H9 (cell line): ENCODE results near the gene ITGB6. TPM values are rescaled to one million over a fixed set of nuclear protein-coding genes. Genes with fewer than 3 reads are reported as not detected.

ENCODE experiments used
- DNase-seq: peaks from one replicate; pipeline ENCODE4 v3.0.0-alpha.2; 2017
- H2AFZ ChIP-seq: one replicate; pipeline ENCODE4 v1.6.1; 2013; ENCODE audit warnings: mild to moderate bottlenecking, low read length, control low read depth, moderate library complexity
- H2AK5ac ChIP-seq: 2 replicates; pipeline ENCODE4 v1.6.1; 2013; ENCODE audit warnings: low read length, control low read depth, mixed read lengths; ENCODE audit not compliant: insufficient read length
- H2BK120ac ChIP-seq: one replicate; pipeline ENCODE4 v1.6.1; 2013; ENCODE audit warnings: low read depth, mild to moderate bottlenecking, low read length, control low read depth, inconsistent platforms; ENCODE audit not compliant: poor library complexity, severe bottlenecking
- H2BK12ac ChIP-seq: 2 replicates; pipeline ENCODE4 v1.6.1; 2013; ENCODE audit warnings: low read length, control low read depth, mixed read lengths, low read depth; ENCODE audit not compliant: insufficient read length
- H2BK15ac ChIP-seq: 2 replicates; pipeline ENCODE4 v1.6.1; 2013; ENCODE audit warnings: low read depth, low read length, control low read depth
- H2BK20ac ChIP-seq: one replicate; pipeline ENCODE4 v1.6.1; 2013; ENCODE audit warnings: low read depth, mild to moderate bottlenecking, low read length, control low read depth, inconsistent platforms; ENCODE audit not compliant: poor library complexity, severe bottlenecking
- H2BK5ac ChIP-seq: 2 replicates; pipeline ENCODE4 v1.6.1; 2013; ENCODE audit warnings: low read length, control low read depth, mixed read lengths; ENCODE audit not compliant: insufficient read length
- H3K14ac ChIP-seq: 2 replicates; pipeline ENCODE4 v1.6.1; 2013; ENCODE audit warnings: low read length, control low read depth; ENCODE audit not compliant: insufficient read depth
- H3K18ac ChIP-seq: 2 replicates; pipeline ENCODE4 v1.6.1; 2013; ENCODE audit warnings: low read depth, mild to moderate bottlenecking, mixed read lengths, low read length, control low read depth; ENCODE audit not compliant: insufficient read length
- H3K23ac ChIP-seq: 2 replicates; pipeline ENCODE4 v1.6.1; 2013; ENCODE audit warnings: low read length, control low read depth, mixed read lengths, low read depth; ENCODE audit not compliant: insufficient read length
- H3K23me2 ChIP-seq: 2 replicates; pipeline ENCODE4 v1.6.1; 2013; ENCODE audit warnings: low read depth, mild to moderate bottlenecking, mixed read lengths, low read length, control low read depth; ENCODE audit not compliant: insufficient read length, poor library complexity, severe bottlenecking
- H3K27ac ChIP-seq: 2 replicates; pipeline ENCODE4 v1.5.1; 2013; ENCODE audit warnings: low read length, control low read depth, mixed read lengths, low read depth; ENCODE audit not compliant: insufficient read length
- H3K27me3 ChIP-seq: 2 replicates; pipeline ENCODE4 v1.6.1; 2013; ENCODE audit warnings: low read length, control low read depth, inconsistent platforms; ENCODE audit not compliant: insufficient read depth
- H3K4ac ChIP-seq: 2 replicates; pipeline ENCODE4 v1.6.1; 2013; ENCODE audit warnings: low read depth, mild to moderate bottlenecking, control low read depth, inconsistent platforms, low read length, moderate library complexity
- H3K4me1 ChIP-seq: 2 replicates; pipeline ENCODE4 v1.6.1; 2013; ENCODE audit warnings: low read length, control low read depth, inconsistent platforms; ENCODE audit not compliant: insufficient read depth
- H3K4me2 ChIP-seq: 2 replicates; pipeline ENCODE4 v1.6.1; 2013; ENCODE audit warnings: low read length, control low read depth, mixed read lengths; ENCODE audit not compliant: insufficient read length, insufficient read depth
- H3K56ac ChIP-seq: 2 replicates; pipeline ENCODE4 v1.6.1; 2013; ENCODE audit warnings: low read depth, mild to moderate bottlenecking, mixed read lengths, low read length, control low read depth; ENCODE audit not compliant: insufficient read length
- H3K79me1 ChIP-seq: 2 replicates; pipeline ENCODE4 v1.6.1; 2013; ENCODE audit warnings: low read depth, mild to moderate bottlenecking, moderate library complexity, low read length, control low read depth, inconsistent platforms; ENCODE audit not compliant: insufficient read depth, poor library complexity, severe bottlenecking
- H3K79me2 ChIP-seq: 2 replicates; pipeline ENCODE4 v1.6.1; 2013; ENCODE audit warnings: low read length, control low read depth, inconsistent platforms; ENCODE audit not compliant: insufficient read depth
- H3K9ac ChIP-seq: 2 replicates; pipeline ENCODE4 v1.6.1; 2013; ENCODE audit warnings: low read length, control low read depth, mixed read lengths; ENCODE audit not compliant: insufficient read length; ENCODE audit errors: extremely low read depth
- H3K9me3 ChIP-seq: one replicate; pipeline ENCODE4 v1.6.1; 2013; ENCODE audit warnings: low read depth, low read length, inconsistent platforms; ENCODE audit not compliant: control insufficient read depth
- H3T11ph ChIP-seq: one replicate; pipeline ENCODE4 v1.6.1; 2013; ENCODE audit warnings: mild to moderate bottlenecking, low read length, control low read depth, inconsistent platforms
- H4K20me1 ChIP-seq: one replicate; pipeline ENCODE4 v1.6.1; 2013; ENCODE audit not compliant: control insufficient read depth, insufficient read length, insufficient read depth
- H4K5ac ChIP-seq: 2 replicates; pipeline ENCODE4 v1.6.1; 2013; ENCODE audit warnings: low read depth, mild to moderate bottlenecking, mixed read lengths, low read length, control low read depth; ENCODE audit not compliant: insufficient read length
- H4K8ac ChIP-seq: replicated peaks from 2 replicates; pipeline ENCODE4 v1.6.1; 2013; ENCODE audit warnings: low read length, control low read depth, mixed read lengths, low read depth; ENCODE audit not compliant: insufficient read length
- H4K91ac ChIP-seq: 2 replicates; pipeline ENCODE4 v1.6.1; 2013; ENCODE audit warnings: low read depth, mild to moderate bottlenecking, moderate library complexity, mixed read lengths, low read length, control low read depth; ENCODE audit not compliant: insufficient read length
- H3K27ac Mint-ChIP-seq, 3 experiments: 2 replicates in 2 of 3; 3 replicates in 1 of 3; pipeline ENCODE4 v1.8.0; 2020 to 2021; ENCODE audit warnings: mixed read lengths in 3 of 3, mild to moderate bottlenecking in 1 of 3, moderate library complexity in 1 of 3
- H3K27me3 Mint-ChIP-seq: 2 replicates; pipeline ENCODE4 v1.8.0; 2021; ENCODE audit warnings: low read depth, mild to moderate bottlenecking, moderate library complexity, mixed read lengths
- H3K36me3 Mint-ChIP-seq, 3 experiments: 2 replicates in 2 of 3; 3 replicates in 1 of 3; pipeline ENCODE4 v1.8.0; 2020 to 2021; ENCODE audit warnings: low read depth in 3 of 3, mixed read lengths in 3 of 3; ENCODE audit not compliant: insufficient read depth in 1 of 3
- H3K4me1 Mint-ChIP-seq, 2 experiments: 2 replicates each; pipeline ENCODE4 v1.8.0; 2020; ENCODE audit warnings: mixed read lengths in 2 of 2
- H3K4me3 Mint-ChIP-seq, 2 experiments: 2 replicates in 1 of 2; 3 replicates in 1 of 2; pipeline ENCODE4 v1.8.0; 2020 to 2021; ENCODE audit warnings: mild to moderate bottlenecking in 2 of 2, mixed read lengths in 2 of 2, moderate library complexity in 1 of 2
- H3K9me3 Mint-ChIP-seq, 2 experiments: 2 replicates in 1 of 2; 3 replicates in 1 of 2; pipeline ENCODE4 v1.8.0; 2020; ENCODE audit warnings: mild to moderate bottlenecking in 2 of 2, mixed read lengths in 2 of 2, moderate library complexity in 1 of 2
- CTCF ChIP-seq: fragments of 200-600 bp; sonication (generic); conservative IDR thresholded peaks from 3 replicates; pipeline ENCODE4 v1.8.0; 2021; ENCODE audit warnings: antibody characterized with exemption, mild to moderate bottlenecking
- WGBS: extraction: QIAGEN DNeasy Blood & Tissue Kit; methylation state at CpG from one replicate; pipeline ENCODE4 v1.1.7; 2013; ENCODE audit warnings: missing lambda C conversion rate, low lambda C conversion rate, mixed read lengths; ENCODE audit not compliant: insufficient read length; ENCODE audit errors: extremely low coverage; 5-methylcytosine and 5-hydroxymethylcytosine counted together
- total RNA-seq: library from RNA; stranded (reverse); gene quantifications from 2 replicates; pipeline ENCODE4 v1.2.1, GENCODE V29; 2021

Gene ITGB6
- total RNA-seq, 1 experiment from 2014 or later, result not detected

DNA sequence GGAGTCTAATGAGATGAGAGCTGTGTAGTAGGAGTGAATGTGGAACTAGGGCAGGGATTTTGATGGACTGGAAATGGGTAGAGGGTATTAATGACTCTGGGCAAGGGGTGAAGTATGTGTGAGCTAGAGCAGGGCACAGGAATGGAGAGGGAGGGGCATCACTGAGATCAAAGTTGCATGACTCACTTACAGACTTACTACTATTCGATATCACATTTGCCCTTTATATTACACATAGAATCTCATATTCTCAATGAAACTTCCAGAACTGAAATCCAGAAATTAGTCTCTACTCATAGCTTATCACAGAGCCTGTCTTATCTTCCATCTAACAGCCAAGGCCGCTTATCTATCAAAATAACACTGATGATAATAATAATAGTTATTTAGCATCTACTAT, 20.0 kb upstream of the ITGB6 start:
- H3T11ph ChIP-seq, result no peak overlapping the region
- no peak overlapping the region for H3K18ac ChIP-seq
- H3K79me1 ChIP-seq, result no peaks in the 10 kb centered on the region
- H3K4me2 ChIP-seq, result no peak overlapping the region
- no peak overlapping the region for H4K8ac ChIP-seq
- Mint-ChIP-seq H3K27me3 (no peaks in the 10 kb centered on the region), H3K36me3 (no peaks in the 10 kb centered on the region; a peak in 1 of 7 replicates), H3K4me3 (no peak overlapping the region), H3K4me1 (peaks cover 9 to 17% of the 10 kb centered on the region in 2 experiments), H3K27ac (peak overlapping the region in 1 of 3 experiments; percentile 33; a peak in 1 of 7 replicates), H3K9me3 (no peaks in the 10 kb centered on the region)
- H2BK5ac ChIP-seq, result no peak overlapping the region
- H3K14ac ChIP-seq, result no peak overlapping the region
- no peak overlapping the region for H3K23ac ChIP-seq
- no peak overlapping the region for H4K91ac ChIP-seq
- no peak overlapping the region for H2BK120ac ChIP-seq
- H2BK15ac ChIP-seq, result no peak overlapping the region
- H2BK20ac ChIP-seq, result no peak overlapping the region
- no peak overlapping the region for H3K27ac ChIP-seq
- no peaks in the 10 kb centered on the region for H3K9me3 ChIP-seq
- no peaks in the 10 kb centered on the region for H3K27me3 ChIP-seq
- no peak for DNase-seq
- no peak for TF ChIP-seq CTCF
- no peak overlapping the region for H2BK12ac ChIP-seq
- no peak overlapping the region for H4K5ac ChIP-seq
- H3K4me1 ChIP-seq, result peaks cover 7% of the 10 kb centered on the region; the same call in 1 of the 2 replicates
- no peak overlapping the region for H3K9ac ChIP-seq
- no CpG with 5 or more reads among the region's 2 CpGs for WGBS
- H3K79me2 ChIP-seq, result no peaks in the 10 kb centered on the region; the same call in 1 of the 2 replicates
- H3K56ac ChIP-seq, result no peak overlapping the region
- H3K23me2 ChIP-seq, result no peaks in the 10 kb centered on the region
- H2AK5ac ChIP-seq, result no peak overlapping the region
- no peaks in the 10 kb centered on the region for H4K20me1 ChIP-seq
- H3K4ac ChIP-seq, result no peak overlapping the region
- no peak overlapping the region for H2AFZ ChIP-seq
